HG03135 (cell line): ENCODE results near the gene FBXL2.
"Not testable (repeated sequence)": the region's sequence is repeated elsewhere in the genome, so short reads cannot be mapped to it uniquely, and the experiment has no call there.

Experiments
- ATAC-seq: cut with Tn5 transposase; IDR thresholded peaks from one replicate; pipeline ENCODE4 v1.9.1; 2021; ENCODE audit warnings: mild to moderate bottlenecking, moderate library complexity; ENCODE audit not compliant: unreplicated experiment

Gene FBXL2

DNA sequence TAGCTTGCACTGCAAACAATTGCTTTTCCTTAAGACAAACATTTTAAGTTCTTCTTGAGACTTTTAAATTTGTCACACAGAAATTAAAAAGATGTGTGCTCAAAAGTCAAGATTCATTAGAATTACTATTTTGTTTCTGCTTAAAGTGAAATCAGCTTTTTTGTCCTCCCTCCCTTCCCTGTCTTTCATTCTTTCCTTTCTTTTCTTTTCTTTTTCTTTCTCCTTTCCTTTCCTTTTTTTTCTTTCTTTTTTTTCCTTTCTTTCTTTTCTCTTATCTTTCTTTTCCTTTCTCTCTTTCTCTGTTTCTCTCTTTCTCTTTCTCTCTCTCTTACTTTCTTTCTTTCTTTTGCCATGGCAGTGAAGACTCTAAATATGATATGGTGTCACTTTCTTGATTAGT, 37.8 kb downstream of the FBXL2 start:
- no peak for ATAC-seq

DNA sequence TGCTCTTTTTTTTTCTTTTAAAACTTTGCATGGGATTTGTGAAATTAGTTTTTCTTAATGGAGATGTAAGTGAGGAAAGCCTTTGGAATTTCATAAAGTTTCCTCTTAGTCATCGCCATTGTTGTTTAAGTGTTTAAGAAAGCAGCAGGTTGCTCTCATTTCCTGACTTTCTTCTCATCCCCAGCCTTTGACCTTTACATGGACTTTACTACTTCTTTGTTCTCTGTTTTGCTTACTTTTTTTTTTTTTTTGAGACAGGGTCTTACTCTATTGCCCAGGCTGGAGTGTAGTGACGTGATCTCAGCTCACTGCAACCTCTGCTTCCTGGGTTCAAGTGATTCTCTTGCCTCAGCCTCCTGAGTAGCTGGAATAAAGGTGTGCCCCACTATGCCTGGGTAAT, 38.6 kb downstream of the FBXL2 start:
- ATAC-seq = no peak

DNA sequence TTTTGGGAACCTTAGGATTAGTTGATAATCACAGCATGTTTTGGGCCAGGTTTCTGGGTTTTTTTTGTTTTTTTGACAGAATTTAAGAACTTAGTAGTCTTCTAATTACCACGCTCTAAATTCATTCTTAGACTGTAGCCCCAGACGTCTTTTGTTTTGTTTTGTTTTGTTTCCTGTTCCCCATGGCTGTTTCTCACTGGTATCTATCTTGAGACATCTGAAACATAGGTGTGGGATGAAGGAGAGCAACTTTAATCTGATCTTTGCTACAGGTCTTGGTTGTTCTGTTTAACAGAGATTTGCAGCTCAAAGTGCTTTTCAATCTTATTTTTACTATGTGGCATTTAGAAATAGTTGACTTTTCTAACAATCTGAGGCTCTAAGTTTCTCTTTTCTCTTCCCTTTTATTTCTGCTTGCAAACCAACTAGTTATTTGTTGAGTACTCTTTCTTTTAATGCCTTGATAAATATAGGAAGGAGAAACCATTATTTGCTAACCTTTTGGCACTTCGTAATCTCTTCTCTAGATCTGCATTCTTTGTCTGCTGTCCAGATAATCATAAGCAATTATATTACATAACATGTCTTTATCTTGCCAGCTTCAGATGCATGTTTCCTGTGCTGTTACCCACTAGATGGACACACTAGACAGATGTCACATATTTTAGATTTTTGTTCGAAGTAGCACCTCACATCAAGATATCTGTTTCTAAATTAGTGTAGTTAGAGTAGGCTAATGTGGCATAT, 40.9 kb downstream of the FBXL2 start:
- ATAC-seq = no peak

DNA sequence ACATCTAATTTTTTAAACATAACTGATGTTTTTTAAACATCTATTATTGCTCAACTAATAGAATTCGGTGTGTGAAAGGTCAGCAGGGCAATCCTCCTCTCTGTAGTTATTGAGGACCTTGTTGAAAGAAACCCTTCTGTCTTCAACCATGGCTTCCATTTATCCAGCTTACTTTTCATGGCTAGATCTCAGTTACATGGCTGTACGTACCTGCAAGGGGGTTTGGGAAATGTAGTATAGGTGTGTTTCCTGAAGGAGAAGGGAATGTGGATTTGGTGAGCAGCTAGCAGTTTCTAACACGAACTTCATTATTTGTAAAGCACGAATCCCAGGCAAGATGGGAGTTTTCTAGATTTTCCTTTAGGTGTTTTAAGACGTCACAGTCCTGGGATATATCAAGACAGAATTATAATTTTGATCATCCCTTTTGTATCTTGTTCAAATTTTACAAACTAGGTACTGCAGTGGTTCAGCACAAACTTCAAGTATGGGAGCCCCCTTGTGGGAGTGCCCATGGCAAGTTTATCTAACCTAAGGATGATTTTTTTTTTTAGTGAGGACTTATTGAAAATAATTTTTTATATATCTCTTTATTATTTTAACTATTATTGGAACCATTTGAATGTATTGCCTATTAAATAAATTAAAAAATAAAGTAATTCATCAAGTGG, 41.6 kb downstream of the FBXL2 start:
- no peak for ATAC-seq

DNA sequence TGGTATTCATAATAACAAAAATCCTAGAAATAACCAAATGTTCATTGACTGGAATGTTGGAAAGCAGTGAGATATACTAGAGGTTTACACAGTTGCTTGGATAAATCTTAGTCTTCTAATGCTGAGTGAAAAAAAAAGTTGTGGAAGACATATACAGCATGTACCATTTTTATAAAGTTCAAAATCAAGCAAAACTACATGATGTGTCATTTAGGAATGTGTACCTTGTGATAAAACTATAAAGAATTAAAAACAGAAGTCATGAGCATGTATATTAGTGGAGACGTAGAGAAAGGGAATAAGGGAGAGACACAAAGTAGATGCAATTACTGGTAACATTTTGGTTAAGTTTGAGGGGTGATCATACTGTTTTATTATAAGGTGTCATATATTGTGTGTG, 45.2 kb downstream of the FBXL2 start:
- no peak for ATAC-seq

DNA sequence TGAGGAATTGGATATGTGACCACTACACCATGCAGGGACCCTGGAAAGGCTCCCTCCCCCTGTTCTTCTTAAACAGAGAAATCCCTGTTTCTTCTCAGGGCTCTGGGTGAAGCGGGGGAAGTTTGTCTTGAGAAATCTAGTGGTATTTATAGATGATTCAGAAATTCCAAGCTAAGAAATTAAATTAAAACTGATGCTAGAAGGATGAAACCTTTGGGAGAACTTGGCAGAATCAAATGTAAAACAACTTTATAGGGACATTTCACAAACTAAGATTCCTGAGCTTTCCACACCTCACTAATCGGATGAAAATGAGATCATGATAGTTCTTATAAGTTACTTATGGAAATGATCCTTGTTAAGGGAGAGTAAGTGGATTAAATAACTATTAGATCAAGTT, 54.2 kb downstream of the FBXL2 start:
- no peak for ATAC-seq

DNA sequence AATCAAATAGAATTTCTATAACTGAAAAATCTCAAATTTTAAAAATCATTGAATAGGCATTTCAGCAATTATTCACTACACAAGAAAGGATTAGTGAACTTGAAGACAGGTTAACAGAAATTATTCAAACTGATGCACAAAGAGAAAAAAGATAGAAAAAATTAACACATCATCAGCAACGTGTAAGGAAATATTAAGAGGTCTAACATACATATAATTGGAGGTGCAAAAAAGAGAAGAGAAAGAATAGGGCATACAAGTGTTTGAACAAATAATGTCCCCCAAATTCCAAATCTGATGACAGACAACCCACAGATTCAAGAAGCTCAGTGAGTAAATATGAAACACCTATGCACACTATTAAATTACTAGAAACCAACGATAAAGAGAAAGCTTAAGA, 57.1 kb downstream of the FBXL2 start:
- no peak for ATAC-seq

DNA sequence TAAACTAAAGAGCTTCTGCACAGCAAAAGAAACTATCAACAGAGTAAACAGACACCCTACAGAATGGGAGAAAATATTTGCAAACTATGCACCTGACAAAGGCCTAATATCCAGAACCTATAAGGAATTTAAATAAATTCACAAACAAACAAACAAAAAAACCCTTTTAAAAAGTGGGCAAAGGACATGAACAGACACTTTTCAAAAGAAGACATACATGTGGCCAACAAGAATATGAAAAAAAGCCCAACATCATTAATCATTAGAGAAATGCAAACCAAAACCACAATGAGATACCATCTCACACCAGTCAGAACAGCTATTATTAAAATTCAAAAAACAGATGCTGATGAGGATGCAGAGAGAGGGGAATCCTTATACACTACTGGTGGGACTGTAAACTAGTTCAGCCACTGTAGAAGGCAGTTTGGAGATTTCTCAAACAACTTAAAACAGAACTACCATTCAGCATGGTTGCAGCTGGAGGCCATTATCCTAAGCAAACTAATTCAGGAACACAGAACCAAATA, 61.8 kb downstream of the FBXL2 start:
- not testable (repeated sequence) for ATAC-seq

DNA sequence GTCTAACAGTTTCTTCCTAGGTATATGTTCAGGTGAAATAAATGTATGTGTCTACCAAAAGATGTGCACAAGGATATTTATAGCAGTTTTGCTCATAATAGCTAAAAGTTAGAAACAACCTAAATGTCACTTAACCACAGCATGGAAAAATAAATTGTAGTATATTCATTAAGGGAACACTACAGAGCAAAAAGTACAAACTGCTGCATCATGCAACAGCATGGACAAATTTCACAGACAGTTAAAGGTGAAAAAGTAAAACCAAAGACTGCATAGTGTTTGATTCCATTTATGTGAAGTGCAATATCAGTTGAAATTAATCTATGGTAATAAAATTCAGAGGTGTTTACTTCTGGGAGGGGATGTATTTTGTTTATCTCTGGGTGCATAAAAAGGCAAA, 62.5 kb downstream of the FBXL2 start:
- no peak for ATAC-seq

DNA sequence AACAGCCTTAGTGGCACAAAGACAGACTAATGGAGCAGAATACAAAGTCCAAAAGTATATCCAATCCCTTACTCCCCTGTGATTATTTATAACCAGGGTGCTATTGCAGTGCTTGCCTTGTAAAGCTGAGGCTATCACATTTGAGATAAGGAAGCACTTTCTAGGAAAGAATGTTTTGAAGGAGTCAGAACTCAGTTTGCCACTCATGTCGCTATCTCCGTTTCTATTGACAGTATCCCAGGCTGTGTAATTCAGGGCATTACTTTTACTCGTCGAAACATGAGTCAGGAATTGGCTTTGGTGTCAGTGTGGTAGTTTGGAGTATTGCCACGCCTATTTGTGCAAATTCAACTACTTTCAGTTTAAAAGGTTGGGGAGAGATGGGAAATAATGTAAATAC, 78.4 kb downstream of the FBXL2 start:
- no peak for ATAC-seq

DNA sequence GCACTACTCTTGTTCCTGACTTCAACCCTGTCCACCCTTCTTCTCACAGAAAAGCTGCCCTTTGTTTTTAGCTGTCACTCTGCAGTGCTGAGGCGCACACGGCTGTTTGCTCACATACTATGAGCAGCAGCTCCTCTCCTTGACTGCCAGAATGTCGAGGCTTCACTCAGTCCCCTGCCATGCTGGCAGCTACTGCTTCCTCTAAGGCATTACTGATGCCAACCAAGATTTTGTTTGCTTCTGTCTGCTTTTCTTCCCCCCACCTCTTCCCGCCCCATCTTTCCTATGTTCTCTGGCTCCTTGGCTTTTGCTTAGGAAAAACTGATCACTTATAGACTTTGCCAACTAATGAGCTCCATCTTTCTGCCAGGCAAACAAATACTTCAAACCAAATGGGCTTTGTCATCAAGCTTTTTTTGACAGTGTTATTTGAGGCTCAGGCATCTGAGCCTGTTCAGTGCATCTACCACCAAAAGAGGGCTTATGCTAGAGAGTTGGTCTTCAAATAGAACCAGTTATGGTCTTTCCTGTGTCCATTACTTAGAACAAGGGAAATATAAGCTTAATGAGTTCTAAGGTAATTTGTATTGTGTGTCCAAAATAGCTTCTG, 81.0 kb downstream of the FBXL2 start:
- ATAC-seq = no peak

DNA sequence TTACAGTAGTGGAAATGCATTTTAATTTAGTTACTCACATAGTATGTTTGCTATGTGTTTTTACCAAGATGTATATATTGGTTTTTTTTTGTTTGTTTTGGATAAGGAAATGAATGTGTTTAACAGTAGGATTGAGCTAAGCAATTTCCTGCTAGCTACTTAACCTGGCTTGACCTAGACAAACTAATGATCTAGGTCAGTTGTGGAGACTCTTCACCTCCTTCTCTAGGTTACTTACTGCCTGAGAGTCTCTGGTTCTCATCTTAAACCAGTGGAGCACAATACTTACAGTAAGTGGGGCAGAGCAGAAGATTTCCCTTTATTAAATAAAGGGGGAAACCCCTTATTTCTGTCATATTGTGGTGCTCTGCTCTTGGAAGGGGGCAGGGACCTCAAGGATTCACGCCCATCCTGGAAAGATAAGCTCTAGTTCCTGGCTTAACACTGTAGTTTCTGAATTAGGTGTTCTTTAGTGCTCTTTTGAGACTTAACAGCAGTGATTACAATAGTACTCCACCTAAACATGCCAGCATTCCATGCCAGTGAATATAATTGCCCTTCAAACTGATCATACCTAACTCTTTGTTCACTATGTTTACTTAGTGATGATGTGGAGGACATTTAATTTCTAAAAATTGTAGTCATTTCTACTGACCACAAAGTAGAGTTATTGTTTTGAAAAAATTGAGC, 83.0 kb downstream of the FBXL2 start:
- no peak for ATAC-seq

DNA sequence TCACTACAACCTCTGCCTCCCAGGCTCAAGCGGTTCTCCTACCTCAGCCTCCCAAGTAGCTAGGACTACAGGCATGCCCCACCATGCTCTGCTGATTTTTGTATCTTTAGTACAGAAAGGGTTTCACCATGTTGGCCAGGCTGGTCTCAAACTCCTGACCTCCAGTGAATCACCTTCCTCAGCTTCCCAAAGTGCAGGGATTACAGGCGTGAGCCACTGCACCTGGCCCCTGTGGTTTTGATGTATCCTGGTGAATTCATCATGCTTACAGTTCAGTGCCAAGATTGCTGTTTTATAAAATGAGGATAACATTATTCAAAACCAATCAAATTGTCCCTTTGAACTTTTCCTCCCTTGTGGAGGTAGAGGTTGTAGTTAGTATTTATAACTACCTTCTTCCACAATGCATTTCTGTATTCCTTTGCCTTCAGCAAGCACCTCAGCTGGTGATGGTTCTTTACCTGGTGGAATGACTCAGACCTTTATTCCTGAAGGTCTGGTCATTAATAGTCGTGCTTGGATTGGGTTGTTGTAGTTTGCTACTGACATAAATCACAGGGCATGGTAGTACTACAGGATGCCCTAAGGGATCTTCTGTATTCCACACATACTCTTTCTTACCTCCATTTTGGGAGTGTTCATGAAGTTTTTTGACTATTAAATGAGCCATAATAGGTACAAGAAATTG, 86.0 kb downstream of the FBXL2 start:
- ATAC-seq = no peak

DNA sequence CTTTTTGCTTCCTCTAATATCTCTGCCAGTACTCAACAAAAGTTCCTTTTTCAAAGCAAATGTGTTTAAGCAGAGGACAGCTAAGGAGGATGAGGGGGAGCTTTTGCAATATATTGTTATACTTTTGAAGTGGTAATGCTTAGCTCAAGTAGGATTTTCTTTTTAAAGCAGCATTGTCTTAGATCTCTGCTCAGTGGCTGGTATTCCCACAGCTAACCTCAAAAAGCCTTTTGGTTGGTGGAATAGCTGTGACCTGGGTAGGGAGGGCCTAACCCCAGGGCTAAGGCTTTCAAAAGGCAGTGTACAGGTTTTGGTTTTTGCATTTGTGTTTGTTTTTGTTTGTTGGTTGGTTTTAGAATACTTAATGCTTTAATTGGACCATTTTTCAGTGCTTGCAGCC, 86.8 kb downstream of the FBXL2 start:
- ATAC-seq = no peak

DNA sequence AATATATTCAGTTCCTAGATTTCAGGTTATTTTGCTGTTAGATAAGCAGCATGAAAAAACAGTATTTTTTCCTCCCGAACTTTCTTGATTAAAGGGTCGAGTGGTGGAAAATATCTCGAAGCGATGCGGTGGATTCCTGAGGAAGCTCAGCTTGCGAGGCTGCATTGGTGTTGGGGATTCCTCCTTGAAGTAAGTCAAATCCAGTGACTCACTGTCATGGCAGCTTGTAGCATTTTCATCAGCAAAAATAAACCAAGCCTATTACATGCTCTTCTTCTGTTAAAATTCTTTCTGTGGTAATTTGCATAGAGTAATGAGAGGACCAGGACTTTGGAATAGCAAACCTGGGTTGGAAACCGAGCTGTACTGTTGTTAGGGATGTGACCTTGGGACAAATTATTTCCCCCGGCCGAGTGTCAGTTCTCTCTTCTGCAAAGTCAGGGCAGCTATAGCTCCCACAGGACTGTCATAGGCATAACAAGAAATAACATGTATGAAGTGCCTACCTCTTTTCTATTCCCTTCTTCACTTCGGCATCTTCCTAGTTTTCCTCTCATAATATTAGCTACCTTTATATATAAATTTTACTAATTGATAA, 87.4 kb downstream of the FBXL2 start:
- no peak for ATAC-seq

DNA sequence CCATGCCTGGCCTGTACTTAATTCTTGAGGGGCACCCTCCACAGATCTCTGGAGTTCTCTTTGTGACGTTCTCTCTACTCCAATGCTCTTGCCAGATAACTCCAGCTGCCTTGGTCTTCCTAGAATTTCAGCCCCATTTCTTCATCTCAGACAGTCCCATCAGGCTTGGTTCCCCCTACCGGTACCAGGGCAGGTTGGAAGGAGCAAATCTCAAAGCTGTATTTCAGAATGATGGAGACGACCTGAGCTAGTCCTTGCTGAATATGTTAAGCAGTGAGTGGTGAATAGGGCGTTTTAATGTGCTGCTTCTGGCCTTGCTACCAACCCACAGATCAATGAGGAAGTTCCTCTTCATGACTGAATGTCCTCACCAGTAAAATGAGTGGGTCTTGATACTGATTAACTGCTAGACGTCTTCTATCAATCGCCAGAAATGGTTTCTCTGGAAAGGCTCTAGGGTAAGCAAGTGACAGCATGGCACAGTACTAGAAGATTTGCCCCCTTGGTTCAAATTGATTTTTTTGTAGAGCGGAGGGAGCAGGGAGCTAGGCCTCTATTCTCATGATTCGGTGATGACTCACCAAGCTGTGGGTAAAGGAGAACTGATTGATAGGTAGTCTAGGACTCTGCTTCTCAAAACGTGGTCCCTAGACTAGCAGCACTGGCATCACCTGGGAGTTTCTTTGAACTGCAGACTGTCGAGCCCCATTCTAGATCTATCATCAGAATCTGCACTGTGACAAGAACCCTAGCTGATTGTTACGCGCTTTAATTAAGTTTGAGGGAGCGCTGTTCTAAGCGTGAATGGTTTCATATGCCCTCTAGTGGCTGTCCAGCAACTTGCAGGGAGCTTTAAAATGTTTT, 95.2 kb downstream of the FBXL2 start:
- peak; percentile 61 for ATAC-seq

DNA sequence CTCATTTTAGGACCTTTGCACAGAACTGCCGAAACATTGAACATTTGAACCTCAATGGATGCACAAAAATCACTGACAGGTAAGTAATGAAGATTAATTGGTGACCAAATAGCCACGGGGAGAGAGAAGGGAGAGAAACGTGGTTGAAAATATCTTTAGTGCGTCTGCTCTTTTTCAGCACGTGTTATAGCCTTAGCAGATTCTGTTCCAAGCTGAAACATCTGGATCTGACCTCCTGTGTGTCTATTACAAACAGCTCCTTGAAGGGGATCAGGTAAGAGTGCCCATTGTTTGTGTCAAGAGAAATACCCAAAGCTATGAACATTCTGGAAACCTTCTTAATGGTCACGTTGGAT, 95.8 kb downstream of the FBXL2 start:
- no peak for ATAC-seq

DNA sequence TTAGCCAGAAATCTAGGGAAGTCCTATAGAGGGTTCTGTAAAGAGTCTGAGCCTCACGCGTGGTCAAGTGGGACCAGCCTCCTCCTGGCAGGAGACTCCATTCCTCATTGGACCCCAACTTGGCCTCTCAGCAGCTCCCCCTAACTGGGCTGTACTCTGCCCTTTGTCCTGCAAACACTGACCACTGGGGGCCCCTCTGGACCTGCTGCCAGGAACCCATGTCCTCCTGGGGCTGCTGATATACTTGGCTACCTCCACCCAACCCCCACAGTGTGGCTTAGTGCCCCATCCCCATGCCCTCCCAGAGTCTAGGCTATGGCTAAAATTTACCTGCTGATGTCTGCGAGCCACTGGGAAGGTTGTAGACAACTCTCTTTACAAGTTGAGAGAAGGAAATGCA, 100.2 kb downstream of the FBXL2 start:
- ATAC-seq = no peak

DNA sequence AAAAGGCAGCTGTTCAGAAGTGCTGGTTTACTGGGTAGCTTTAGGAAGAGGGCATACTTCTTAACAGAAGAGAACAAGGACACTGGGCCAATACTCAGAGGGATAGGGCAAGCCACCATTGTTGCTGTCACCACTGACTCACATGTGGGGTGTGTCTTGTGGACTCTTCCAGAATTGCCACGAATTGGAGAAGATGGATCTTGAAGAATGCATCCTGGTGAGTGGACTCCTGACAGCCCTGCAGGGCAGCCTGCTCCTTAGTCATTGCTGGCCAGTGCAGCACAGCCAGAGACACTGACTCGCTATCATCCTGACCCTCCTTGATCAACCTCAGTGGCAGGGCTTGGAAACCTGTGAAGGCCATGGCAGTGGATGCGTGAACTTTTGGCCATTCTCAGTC, 100.7 kb downstream of the FBXL2 start:
- no peak for ATAC-seq

DNA sequence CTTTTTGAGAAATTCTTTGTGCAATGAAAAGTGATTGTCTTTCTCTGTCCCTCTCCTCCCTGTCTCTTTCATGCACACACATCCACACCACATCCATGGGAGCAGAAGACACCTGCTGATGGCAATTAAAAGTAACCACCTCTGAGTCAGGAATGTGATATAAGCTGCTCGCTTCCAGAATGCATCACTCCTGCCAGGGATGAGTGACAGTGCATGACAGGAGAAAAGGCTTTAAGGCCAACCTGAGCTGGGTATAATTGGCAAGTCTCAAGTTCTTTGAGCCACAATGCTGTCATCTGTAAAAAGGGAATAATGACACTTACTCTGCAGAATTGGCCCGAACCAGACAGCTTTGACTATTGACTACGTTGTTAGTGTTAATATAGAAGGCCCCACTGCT, 103.4 kb downstream of the FBXL2 start:
- no peak for ATAC-seq
